IPS-18a (cell line): Measurements from ENCODE around the gene MZT2B.
"Not testable (repeated sequence)": the region's sequence is repeated elsewhere in the genome, so short reads cannot be mapped to it uniquely, and the experiment has no call there.

ENCODE experiments used
- H3K27ac ChIP-seq: one replicate; pipeline ENCODE4 v1.5.1; 2013; ENCODE audit warnings: low read length
- H3K27me3 ChIP-seq: one replicate; pipeline ENCODE4 v1.6.1; 2013; ENCODE audit warnings: mild to moderate bottlenecking, low read length; ENCODE audit not compliant: control insufficient read depth, insufficient read depth
- H3K36me3 ChIP-seq: one replicate; pipeline ENCODE4 v1.6.1; 2013; ENCODE audit warnings: low read depth, low read length; ENCODE audit not compliant: control insufficient read depth
- H3K4me1 ChIP-seq: one replicate; pipeline ENCODE4 v1.6.1; 2013; ENCODE audit warnings: low read depth, low read length; ENCODE audit not compliant: control insufficient read depth
- H3K4me3 ChIP-seq: one replicate; pipeline ENCODE4 v1.5.1; 2013; ENCODE audit warnings: low read length
- H3K9ac ChIP-seq: one replicate; pipeline ENCODE4 v1.6.1; 2013; ENCODE audit warnings: mild to moderate bottlenecking, low read length, moderate library complexity
- H3K9me3 ChIP-seq: one replicate; pipeline ENCODE4 v1.6.1; 2013; ENCODE audit warnings: low read depth, low read length; ENCODE audit not compliant: control insufficient read depth

MZT2B gene

GRCh38 chr2:130202518-130202917, 20.5 kb downstream of the MZT2B start:
- not testable (repeated sequence) for H3K27me3 ChIP-seq, H3K4me3 ChIP-seq, H3K27ac ChIP-seq, H3K4me1 ChIP-seq, H3K9ac ChIP-seq, H3K36me3 ChIP-seq, H3K9me3 ChIP-seq

- H3K4me1 ChIP-seq, H3K27ac ChIP-seq, H3K4me3 ChIP-seq, H3K27me3 ChIP-seq, H3K9me3 ChIP-seq, H3K36me3 ChIP-seq, H3K9ac ChIP-seq: not testable (repeated sequence)
Measured at GRCh38 chr2:130203150-130203549, 21.1 kb downstream of the MZT2B start.

GRCh38 chr2:130207051-130207450, 25.0 kb downstream of the MZT2B start:
- H3K9me3 ChIP-seq, H3K9ac ChIP-seq, H3K36me3 ChIP-seq, H3K4me3 ChIP-seq, H3K27me3 ChIP-seq, H3K4me1 ChIP-seq, H3K27ac ChIP-seq: not testable (repeated sequence)

- not testable (repeated sequence) for H3K27ac ChIP-seq, H3K4me1 ChIP-seq, H3K36me3 ChIP-seq, H3K9ac ChIP-seq, H3K9me3 ChIP-seq, H3K4me3 ChIP-seq, H3K27me3 ChIP-seq
Measured at GRCh38 chr2:130219147-130219546, 37.1 kb downstream of the MZT2B start.

GRCh38 chr2:130220505-130220904, 38.4 kb downstream of the MZT2B start:
- not testable (repeated sequence) for H3K36me3 ChIP-seq, H3K27ac ChIP-seq, H3K9me3 ChIP-seq, H3K27me3 ChIP-seq, H3K4me3 ChIP-seq, H3K9ac ChIP-seq, H3K4me1 ChIP-seq

GRCh38 chr2:130222523-130222922, 40.5 kb downstream of the MZT2B start:
- H3K4me3 ChIP-seq, H3K27me3 ChIP-seq, H3K4me1 ChIP-seq, H3K27ac ChIP-seq, H3K9me3 ChIP-seq, H3K9ac ChIP-seq, H3K36me3 ChIP-seq: not testable (repeated sequence)

GRCh38 chr2:130228005-130228404, 45.9 kb downstream of the MZT2B start:
- H3K4me3 ChIP-seq, H3K36me3 ChIP-seq, H3K9me3 ChIP-seq, H3K9ac ChIP-seq, H3K27me3 ChIP-seq, H3K4me1 ChIP-seq, H3K27ac ChIP-seq: not testable (repeated sequence)

- H3K9me3 ChIP-seq, H3K4me3 ChIP-seq, H3K36me3 ChIP-seq, H3K9ac ChIP-seq, H3K27me3 ChIP-seq, H3K27ac ChIP-seq, H3K4me1 ChIP-seq: not testable (repeated sequence)
Measured at GRCh38 chr2:130228467-130229160, 46.6 kb downstream of the MZT2B start.

- not testable (repeated sequence) for H3K4me3 ChIP-seq, H3K9ac ChIP-seq
Measured at GRCh38 chr2:130229161-130229510, 47.1 kb downstream of the MZT2B start.

GRCh38 chr2:130230376-130230775, 48.3 kb downstream of the MZT2B start:
- H3K27me3 ChIP-seq, H3K4me3 ChIP-seq, H3K27ac ChIP-seq, H3K36me3 ChIP-seq, H3K4me1 ChIP-seq, H3K9me3 ChIP-seq, H3K9ac ChIP-seq: not testable (repeated sequence)

More at GRCh38 chr2:130229161-130229510, 47.1 kb downstream of the MZT2B start:
- not testable (repeated sequence) for H3K4me1 ChIP-seq, H3K36me3 ChIP-seq, H3K27ac ChIP-seq, H3K9me3 ChIP-seq, H3K27me3 ChIP-seq

GRCh38 chr2:130230907-130231306, 48.8 kb downstream of the MZT2B start:
- not testable (repeated sequence) for H3K27me3 ChIP-seq, H3K9ac ChIP-seq, H3K4me1 ChIP-seq, H3K27ac ChIP-seq, H3K4me3 ChIP-seq, H3K9me3 ChIP-seq, H3K36me3 ChIP-seq

- H3K4me3 ChIP-seq, result no peak overlapping the region
- no peaks in the 10 kb centered on the region for H3K4me1 ChIP-seq
- no peaks in the 10 kb centered on the region for H3K27me3 ChIP-seq
- H3K36me3 ChIP-seq, result no peaks in the 10 kb centered on the region
- H3K9ac ChIP-seq, result no peak overlapping the region
- no peak overlapping the region for H3K27ac ChIP-seq
- H3K9me3 ChIP-seq, result no peaks in the 10 kb centered on the region
Measured at GRCh38 chr2:130231656-130232055, 49.6 kb downstream of the MZT2B start.
